HG03064 (cell line): ENCODE data around the gene BYSL.
"Not testable (repeated sequence)": the region's sequence is repeated elsewhere in the genome, so short reads cannot be mapped to it uniquely, and the experiment has no call there.

Experiments used
- ATAC-seq: cut with Tn5 transposase; IDR thresholded peaks from one replicate; pipeline ENCODE4 v1.9.1; 2021; ENCODE audit warnings: low read depth; ENCODE audit not compliant: unreplicated experiment

Gene BYSL

DNA sequence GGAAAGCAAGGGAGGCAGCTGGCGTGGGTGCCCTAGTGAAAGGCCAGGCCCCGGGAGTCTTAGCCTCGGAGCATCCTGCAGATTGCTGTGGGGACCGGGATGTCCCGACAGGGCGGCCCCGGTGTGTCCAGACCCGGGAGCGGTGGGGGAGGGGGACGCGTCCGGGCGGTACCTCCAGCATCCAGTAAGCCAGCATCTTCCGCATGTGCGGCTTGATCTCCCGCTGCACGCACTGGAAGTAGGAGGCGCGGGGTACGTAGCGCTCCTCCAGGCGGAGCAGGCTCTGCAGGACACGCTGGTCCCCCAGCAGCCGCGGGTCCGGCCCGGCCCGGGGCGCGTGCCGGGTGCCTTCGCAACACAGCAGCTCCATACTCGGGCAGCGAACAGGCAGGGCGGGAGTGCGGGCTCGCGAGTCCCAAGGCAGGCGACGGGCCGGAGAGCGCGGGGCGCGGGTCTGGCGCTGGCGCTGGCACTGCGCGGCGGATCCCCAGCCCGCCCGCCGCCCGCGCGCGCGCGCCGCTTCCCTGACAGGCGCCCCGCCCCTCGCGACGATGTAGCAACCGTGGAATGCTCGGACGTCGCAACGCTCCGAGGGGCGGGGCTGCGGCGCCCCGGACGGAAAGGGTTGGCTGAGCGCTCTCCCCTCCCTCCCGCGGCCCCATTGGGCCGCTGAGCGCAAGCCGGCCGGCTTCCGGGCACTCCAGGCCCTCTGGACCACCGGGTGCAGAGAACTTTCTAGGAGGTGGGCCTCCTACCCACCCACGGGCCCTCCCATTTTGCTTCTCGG lies 20.2 kb downstream of the BYSL start, which contains the start of gene CCND3:
Gene CCND3, minus strand, starts transcription at position 529 of the 787 bp plus-strand sequence. Its CDS starts 159 bp downstream, at position 370.
- peak; percentile 87 for ATAC-seq

DNA sequence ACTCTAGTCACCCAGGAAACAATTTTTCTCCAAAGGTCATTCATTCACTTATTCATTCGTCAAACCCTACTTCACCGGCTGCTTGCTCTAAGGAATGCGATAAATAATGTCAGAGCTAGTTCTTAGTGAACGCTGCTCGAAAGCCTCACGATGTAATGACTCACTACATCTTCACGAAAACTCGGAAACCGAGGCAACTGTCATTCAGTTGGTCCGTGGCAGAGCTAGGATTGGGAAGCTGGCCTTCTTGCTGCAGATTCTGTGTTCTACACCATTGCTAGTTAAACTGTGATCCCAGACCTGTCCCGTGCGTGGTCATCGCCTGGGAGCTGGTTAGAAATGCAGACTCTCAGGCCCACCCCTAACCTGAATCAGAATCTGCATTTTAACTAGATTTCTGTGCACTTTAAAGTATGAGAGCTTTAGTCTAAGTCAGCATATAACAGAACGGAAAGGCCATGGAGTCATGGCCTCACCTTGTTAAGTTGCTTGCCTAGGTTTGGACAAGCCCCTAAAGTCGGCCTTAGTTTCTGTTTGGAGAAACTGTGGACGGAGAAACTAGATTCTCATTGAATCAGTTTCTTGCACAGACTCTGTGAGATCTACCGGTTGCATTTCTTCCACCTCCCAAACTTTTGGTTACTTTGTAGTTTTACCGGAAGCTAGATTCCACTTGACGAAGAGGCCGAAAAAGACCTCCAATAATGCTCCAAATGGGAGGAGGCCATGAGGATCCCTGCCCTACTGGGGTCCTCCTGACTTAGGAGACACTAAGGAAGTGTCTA lies 21.0 kb downstream of the BYSL start:
- no peak for ATAC-seq

DNA sequence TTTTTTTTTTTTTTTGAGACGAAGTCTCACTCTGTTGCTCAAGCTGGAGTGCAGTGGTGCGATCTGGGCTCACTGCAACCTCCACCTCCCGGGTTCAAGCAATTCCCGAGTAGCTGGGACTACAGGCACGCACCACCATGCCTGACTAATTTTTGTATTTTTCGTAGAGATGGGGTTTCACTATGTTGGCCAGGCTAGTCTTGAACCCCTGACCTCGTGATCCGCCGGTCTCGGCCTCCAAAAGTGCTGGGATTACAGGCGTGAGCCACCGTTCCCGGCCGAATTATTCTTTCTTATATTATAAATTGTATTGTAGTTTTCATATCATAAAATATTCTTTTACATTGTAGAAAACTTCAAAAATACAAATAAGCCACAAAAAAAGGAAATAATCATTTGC lies 21.6 kb downstream of the BYSL start:
- not testable (repeated sequence) for ATAC-seq

DNA sequence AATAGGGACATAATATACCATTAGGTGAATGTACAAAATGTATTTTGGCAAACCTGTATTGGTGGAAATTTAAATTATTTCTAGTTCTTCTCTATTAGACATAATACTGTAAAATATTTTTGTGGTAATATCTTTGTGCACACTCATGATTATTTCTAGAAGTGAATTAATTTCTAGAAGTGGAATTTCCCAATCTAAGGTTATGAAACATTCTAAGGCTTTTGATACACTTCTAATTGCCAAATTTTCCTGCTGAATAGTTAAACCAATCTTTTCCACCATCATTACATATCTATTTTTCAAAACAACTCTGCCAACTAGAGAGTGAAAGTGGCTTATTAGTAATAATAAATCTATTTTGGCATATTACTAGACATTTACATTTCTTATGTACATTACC lies 22.2 kb downstream of the BYSL start:
- ATAC-seq, result no peak

DNA sequence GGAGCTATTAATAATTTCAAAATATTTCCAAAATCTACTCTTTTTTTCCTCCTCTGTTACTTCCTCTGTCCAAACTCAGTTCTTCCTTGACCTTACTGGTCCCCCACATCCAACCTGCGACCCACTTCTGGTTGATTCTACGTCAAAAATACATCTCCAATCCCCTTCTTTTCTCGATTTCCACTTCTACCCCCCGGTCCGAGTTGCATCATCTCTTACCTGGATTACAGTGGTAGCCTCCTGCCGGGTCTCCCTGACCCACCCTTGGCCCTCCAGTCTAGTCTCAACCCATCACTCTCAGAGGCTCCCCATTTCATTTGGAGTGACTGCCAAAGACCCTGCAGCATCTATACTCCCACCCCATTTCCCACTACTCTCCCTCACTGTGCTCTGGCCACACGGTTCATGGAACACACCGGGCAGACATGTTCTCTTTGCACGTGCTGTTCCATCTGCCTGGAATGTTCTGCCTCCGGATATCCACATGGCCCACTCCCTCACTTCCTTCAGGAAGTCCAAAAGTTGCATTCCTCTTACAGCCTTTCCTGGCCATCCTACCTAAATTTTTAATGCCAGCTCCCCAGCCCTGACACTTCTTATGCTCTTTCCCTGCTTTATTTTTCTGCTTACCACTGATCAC lies 26.4 kb downstream of the BYSL start:
- no peak for ATAC-seq

DNA sequence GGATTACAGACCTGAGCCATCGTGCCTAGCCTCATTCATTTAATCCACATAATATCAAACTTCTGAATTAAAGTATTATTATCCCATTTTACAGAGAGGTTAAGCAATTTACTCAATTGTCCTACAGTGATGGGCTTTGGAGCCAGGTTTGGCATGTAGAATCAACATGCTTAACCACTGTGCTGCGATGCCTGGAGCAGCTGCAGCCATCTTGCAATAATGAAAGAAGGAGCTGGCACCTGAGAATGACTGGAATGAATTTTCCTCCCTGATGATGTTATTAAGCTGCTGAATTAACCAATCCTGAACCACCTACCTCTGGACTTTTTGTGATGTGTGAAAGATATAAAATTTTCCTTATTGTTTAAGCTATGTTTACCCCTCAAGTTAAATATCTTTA lies 33.4 kb downstream of the BYSL start:
- no peak for ATAC-seq

DNA sequence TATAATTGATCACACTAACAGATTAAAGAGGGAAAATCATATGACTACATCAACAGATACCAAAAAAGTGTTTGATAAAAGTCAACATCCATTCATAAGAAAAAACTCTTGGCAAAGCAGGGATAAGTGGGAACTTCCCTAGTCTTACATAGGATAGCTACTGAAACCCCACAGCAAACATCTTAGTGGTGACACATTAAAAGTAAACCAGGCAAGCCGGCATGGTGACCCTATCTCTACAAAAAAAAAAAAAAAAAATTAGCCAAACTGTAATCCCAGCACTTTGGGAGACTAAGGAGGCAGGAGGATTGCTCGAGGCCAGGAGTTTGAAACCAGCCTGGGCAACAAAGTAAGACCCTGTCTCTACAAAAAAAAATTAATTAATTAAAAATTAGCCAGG lies 34.1 kb downstream of the BYSL start:
- ATAC-seq, result no peak

DNA sequence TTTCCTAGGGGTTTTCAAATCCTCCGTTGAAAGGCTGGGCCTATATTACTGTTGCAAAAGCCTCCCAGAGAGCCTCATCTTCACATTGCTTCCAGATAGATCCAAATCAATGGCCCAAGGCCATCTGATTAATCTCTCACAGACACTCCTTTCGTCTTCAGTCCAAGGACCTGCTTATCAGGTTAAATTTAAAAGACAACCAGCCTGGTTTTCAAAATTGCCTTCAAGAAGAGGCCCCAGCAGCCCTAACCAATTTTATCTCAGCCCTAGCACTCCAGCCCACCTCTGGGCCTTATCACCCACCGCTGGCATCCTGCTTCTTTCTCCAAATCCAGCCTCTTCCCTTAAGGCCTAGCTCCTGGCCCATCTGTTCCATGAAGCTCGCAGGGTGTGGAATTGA lies 35.8 kb downstream of the BYSL start:
- no peak for ATAC-seq

DNA sequence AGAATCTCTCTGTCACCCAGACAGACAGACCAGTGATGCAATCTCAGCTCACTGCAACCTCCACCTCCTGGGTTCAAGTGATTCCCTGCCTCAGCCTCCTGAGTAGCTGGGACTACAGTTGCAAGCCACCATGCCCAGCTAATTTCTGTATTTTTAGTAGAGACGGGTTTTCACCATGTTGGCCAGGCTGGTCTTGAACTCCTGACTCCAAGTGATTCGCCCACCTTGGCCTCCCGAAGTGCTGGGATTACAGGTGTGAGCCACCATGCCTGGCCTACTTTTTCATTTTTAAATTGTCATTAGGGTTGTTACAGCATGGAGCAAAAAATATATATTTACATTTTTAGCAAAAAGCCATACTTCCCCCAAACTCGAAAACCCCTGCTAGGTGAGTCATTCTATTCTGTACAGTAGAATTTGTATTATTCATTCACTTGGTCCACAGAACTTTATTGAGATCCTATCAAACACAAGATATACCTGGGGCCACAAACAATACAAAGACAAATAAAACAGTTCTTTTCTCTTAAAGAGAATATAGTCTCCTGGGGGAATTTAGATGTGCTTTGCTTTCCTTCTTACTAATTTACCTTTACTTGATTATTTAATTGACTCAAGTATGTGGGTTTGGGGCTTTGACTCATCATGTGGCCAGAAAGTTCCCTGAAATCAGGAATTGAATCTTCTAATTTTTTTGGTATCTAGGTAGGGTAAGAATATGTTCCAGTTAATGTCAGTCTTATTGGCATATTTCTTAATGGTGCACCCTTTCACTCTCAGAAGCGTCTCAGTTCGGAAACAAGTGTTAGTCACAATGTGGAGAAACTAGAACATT lies 36.9 kb downstream of the BYSL start:
- ATAC-seq, result no peak

DNA sequence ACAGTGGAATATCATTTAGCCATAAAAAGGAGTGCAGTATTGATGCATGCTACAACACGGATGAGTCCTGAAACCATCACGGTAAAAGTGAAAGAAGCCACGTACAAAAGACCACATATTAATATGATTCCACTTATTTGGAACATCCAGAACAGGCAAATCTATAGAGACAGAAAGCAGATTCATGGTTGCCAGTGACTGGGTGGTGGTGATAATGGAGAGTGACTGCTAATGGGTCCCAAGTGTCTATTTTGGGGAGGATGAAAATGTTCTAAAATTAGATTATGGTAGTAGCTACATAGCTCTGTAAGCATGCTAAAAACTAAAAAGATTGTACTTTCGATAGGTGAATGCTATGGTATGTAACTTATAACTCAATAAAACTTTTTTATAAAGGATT lies 38.7 kb downstream of the BYSL start:
- ATAC-seq, result no peak

DNA sequence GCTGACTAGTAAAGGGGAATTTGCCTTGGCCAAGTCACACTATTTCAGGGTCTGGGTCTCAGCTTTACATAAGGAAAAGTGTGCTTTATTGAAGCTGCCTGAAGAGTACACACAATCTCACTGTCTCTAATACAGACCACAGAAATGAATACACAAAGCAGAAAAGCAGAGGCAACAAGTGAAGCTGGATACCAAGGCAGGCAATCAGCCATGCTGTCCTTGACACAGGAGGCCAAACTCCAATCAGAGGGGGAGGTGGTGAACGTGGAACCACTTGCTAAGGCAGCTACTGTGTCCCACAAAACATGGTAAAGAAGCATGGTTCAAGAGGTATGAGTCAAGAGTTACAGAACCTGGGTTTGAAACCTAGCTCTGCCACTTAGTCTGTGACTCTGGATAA lies 42.1 kb downstream of the BYSL start:
- ATAC-seq, result no peak

DNA sequence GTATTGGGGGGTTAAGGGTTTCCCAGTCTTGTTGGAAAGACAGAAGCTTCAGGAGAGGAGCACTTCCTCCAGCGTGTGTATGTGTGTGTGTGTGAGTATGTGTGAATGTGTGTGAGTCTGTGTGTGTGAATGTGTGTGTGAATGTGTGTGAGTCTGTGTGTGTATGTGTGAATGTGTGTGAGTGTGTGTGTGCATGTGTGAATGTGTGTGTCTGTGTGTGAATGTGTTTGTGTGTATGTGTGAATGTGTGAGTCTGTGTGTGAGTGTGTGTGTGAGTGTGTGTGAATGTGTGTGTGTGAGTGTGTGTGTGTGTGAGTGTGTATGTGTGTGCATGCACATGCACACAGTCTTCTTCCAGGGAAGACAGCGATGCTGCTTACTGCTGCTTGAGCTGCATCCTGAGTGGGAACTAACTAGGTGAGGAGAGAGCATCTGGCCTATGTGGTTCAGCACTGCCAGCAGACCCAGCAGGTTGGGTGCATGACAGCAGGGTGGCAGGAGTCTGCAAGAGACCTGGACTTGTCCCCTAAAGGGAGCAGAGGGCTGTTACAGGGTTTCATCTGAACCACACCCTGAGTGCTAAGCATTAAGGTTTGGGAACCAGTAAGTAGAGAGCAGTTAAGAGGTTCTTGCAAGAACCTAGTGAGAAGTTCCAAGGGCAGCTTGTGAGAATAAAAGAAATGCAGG lies 43.0 kb downstream of the BYSL start:
- no peak for ATAC-seq

DNA sequence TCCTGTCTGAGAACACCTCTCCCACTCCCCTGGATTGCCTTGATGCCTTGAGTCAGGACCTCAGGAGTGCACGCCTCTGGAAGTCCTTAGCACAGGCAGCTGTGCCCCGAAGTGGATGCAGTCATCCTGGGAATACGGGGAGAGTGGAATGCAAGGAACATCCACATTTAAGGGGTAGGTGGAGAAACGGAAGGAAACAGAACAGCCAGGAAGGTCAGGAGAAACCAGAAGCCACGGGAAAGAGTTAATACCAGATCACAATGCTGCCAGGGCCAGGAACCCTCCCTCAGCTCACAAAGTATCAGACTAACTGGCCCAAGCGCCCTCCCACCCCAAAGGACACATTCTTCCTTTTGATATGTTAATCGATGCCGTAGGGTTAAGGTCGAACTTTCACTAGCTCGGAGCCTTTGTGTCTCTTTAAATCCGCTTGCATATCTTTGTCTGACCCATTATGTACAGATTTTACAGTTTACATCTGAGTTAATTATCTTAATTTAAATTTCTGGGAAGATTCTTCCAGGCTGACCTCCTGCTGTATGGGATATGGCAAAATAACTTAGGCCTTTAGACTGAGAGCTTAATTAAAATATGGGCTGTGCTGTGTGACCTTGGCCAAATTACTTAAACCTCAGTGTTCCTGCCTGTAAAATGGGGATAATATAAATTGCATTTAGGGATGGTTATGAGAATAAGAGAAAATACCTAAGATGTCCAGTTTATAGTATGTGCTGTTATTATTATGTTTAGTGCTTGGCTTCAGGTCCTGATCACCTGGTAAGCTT lies 44.3 kb downstream of the BYSL start:
- ATAC-seq, result no peak

DNA sequence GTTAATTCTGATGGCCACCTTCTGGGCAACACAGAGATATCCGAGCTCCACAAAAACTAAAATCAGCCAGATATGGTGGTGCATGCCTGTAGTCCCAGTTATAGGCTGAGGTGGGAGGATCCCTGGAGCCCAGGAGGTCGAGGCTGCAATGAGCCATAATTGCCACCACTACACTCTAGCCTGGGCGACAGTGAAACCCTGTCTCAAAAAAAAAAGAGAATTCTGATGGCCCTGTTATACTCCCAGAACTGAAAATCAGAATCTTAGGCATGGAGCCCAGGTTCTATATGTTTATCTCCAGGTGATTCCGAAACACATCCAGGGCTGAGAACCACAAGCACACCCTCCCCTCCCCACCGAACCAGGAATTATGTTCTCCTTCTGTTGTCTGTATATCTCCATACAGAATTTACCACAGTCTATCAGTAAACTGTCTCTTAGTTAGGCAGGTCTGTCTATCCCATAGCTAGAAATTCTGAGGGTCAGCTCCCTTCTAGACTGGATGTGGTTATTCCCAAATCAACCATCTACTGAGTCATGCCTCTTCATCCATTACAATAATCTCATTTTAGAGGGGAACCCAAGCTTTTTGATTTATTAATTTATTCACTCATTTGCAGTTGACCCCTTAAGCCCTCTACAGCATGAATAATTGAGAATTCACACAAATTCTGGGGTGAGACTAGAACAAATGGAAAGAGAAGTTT lies 45.1 kb downstream of the BYSL start:
- ATAC-seq, result no peak

DNA sequence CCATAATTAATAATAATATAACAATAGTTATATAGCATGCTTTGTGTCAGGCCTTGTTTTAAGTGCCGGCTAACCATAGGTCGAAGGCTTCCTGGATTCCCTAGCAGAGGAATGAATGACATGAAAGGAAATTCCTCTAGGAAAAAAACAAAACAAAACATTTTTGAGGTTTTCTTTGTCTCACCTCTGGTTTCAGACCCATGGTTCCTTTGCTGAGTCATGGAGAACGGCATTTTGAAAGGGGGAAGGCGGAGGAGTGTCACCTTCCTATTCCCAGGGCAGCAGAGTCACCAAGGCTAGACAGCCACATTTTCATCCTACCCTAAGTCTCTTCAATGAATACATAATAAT lies 45.6 kb downstream of the BYSL start:
- ATAC-seq, result no peak

DNA sequence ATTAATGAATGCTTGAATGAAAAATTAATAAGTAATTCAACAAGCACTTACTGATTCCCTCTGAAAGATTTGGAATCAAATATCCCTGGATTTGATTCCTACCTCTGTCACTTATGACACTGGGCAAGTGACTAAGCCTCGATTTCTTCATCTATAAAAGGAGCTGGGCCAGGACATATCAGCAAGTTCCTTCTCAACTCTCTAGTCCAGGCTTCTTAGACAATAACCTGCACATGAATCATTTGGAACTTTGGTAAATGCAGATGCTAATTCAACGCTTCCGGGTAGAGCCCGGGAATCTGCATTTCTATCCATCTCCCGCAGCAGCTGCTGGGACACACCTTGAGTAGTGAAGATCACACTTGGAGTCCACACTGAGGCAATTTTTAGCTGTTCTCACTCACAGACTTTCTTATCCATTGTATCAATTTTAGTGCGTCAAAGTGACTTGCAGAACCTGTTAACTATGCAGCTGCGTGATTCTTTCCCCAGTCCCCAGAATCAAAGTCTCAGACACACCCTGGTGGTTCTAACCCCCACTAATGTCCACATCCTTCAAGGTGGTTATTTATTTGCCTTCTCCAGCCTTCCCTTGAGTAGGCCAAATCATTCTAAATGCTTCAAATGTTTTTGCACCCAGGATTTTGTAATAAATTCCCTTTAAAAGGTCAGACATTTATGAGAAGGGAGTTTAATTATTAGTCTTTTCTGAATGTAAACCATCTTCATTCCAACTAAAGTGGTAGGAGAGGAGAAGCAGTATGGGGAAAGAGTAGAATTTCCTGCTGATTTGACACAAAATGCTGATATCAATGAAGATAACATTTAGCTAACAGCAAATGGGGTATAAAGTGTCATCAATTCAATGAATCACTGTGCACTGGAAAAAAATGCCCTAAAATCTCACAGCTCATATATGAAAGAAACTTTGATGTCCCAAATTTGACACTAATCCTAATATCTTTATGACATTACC lies 46.3 kb downstream of the BYSL start:
- ATAC-seq, result no peak

DNA sequence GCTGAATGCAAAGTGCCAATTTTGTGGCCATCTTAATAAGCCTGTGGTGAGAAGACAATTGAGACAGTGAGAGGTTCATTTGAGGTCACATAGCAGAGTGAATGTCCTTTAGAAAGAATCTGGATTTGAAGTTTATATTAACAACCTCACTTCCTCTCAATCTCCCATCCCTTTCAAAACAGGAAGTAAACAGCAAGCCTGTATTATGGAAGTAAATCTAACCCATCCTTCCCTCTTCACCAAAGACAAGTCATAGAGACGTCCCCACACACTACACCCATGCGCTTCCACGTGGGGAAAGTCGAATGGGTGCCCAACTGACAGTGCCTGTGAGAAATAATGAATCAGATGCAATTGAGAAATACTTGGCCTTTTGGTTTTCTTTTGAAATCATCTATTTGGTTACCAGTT lies 49.1 kb downstream of the BYSL start:
- ATAC-seq, result no peak

DNA sequence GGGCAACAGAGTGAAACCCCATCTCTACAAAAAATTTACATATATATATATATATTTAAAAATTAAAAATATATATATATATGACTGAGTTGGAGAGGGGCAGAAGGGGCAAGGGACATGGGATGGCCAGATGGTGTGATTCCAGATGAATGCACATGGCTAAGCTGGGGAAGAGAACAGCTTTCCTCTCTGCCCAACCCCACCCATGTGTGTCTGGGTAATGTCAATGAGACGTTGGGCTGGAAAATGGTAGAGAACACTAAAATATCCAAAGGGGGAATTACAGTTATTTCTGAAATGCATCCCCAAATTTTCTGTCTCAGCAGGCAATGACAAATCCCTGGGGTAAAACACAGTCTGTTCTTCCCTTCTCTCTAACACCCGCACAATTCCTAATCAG lies 51.5 kb downstream of the BYSL start:
- no peak for ATAC-seq
